SK-N-MC (cell line): ENCODE results near the gene USH1G.

ENCODE experiments used
- EZH2 ChIP-seq: fragments of 200-600 bp; sonication (generic); IDR thresholded peaks from one replicate; pipeline ENCODE4 v1.6.1; 2017; ENCODE audit warnings: antibody characterized with exemption
- FOXP2 ChIP-seq: optimal IDR thresholded peaks from 2 replicates; pipeline ENCODE3; 2011; ENCODE audit warnings: mild to moderate bottlenecking, moderate library complexity; ENCODE audit not compliant: insufficient read depth; ENCODE audit errors: extremely low read length, control extremely low read depth
- POLR2AphosphoS5 ChIP-seq: IDR thresholded peaks from 2 replicates; pipeline ENCODE4 v1.6.1; 2012; ENCODE audit warnings: mild to moderate bottlenecking, low read depth, low read length, borderline replicate concordance

GRCh38 chr17:74923538-74924249 lies 639 bp upstream of the USH1G start:
- TF ChIP-seq EZH2 (no peak), POLR2AphosphoS5 (no peak), FOXP2 (no peak)
